NT2/D1 (cell line): ENCODE measurements around the gene FOXJ2.

Experiments
- SUZ12 ChIP-seq: IDR thresholded peaks from 2 replicates; pipeline ENCODE4 v1.6.1; 2011; ENCODE audit not compliant: insufficient read length, insufficient read depth; ENCODE audit errors: extremely low read depth
- YY1 ChIP-seq: IDR thresholded peaks from 2 replicates; pipeline ENCODE4 v1.6.1; 2011; ENCODE audit not compliant: insufficient read length, insufficient read depth

GRCh38 chr12:8040791-8041190, 8.3 kb downstream of the FOXJ2 start:
- TF ChIP-seq YY1 (no peak), SUZ12 (no peak)
